Osteocyte (in vitro differentiated cells): ENCODE data around the gene TAF4. TPM values are rescaled to one million over a fixed set of nuclear protein-coding genes. Genes with fewer than 3 reads are reported as not detected.

Experiments used
- DNase-seq: peaks from one replicate; pipeline ENCODE4 v3.0.0; 2021; ENCODE audit warnings: mixed read lengths; ENCODE audit not compliant: unreplicated experiment; ENCODE audit errors: extremely low spot score
- H3K27ac Mint-ChIP-seq: one replicate; pipeline ENCODE4 v1.8.0; 2021; ENCODE audit warnings: mild to moderate bottlenecking, mixed read lengths; ENCODE audit not compliant: unreplicated experiment
- H3K27me3 Mint-ChIP-seq: one replicate; pipeline ENCODE4 v1.8.0; 2021; ENCODE audit warnings: mixed read lengths; ENCODE audit not compliant: unreplicated experiment
- H3K36me3 Mint-ChIP-seq: one replicate; pipeline ENCODE4 v1.8.0; 2021; ENCODE audit warnings: mixed read lengths; ENCODE audit not compliant: unreplicated experiment
- H3K4me1 Mint-ChIP-seq: one replicate; pipeline ENCODE4 v1.8.0; 2021; ENCODE audit warnings: mixed read lengths; ENCODE audit not compliant: unreplicated experiment
- H3K4me3 Mint-ChIP-seq: one replicate; pipeline ENCODE4 v1.8.0; 2021; ENCODE audit warnings: mild to moderate bottlenecking, moderate library complexity, mixed read lengths; ENCODE audit not compliant: unreplicated experiment
- H3K9me3 Mint-ChIP-seq: one replicate; pipeline ENCODE4 v1.8.0; 2021; ENCODE audit warnings: mixed read lengths; ENCODE audit not compliant: unreplicated experiment
- total RNA-seq: library from RNA; stranded (reverse); gene quantifications from 2 replicates; pipeline ENCODE4 v1.2.1, GENCODE V29; 2021
- TF ChIP-seq, protein P1 (sequence below): fragments of 200-600 bp; sonication (generic); IDR thresholded peaks from 2 replicates; pipeline ENCODE4 v1.5.0; 2021; ENCODE audit warnings: antibody characterized with exemption, mild to moderate bottlenecking, moderate library complexity

TAF4 gene
- total RNA-seq, 1 donor from 2014 or later, result 22.8 TPM

DNA sequence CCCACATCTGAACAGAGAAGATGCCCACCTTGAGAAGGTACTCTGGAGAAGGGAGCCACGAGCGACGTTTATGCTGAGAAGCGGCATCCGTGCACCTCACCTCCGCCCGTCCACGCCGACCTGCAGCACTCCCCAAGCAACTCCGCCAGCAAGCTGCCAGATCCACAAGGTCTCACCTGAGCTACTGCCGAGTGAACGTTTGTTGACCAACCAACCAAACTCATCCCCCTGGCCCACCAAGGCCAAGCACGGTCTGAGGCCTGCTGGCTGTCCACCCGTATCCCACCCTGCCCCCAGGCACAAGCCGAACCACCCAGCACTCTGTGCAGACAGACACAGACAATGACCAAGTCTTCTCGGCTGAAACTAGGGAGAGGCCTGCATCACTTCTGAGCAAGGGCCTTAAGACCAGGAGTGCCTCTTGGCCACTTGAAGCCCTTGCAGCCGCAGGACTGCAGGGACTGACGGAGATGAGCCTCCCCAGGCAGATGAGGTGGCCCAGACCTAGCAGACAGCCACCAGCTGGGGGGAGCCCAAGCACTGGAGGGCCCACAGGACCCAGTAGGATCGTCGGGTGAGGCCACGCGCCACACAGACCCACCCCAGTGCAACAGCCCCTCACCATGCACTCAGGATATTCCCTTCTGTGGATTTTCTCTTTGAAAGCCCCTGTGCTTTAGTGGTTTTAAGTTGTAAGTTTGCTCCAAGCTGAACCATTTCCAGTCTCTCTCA, 12.1 kb downstream of the TAF4 start:
- Mint-ChIP-seq H3K27ac (no peak overlapping the region), H3K9me3 (no peaks in the 10 kb centered on the region), H3K4me3 (no peak overlapping the region), H3K4me1 (peaks cover 13% of the 10 kb centered on the region), H3K27me3 (no peaks in the 10 kb centered on the region), H3K36me3 (no peaks in the 10 kb centered on the region)
- no peak for DNase-seq
- TF ChIP-seq, protein P1, sequence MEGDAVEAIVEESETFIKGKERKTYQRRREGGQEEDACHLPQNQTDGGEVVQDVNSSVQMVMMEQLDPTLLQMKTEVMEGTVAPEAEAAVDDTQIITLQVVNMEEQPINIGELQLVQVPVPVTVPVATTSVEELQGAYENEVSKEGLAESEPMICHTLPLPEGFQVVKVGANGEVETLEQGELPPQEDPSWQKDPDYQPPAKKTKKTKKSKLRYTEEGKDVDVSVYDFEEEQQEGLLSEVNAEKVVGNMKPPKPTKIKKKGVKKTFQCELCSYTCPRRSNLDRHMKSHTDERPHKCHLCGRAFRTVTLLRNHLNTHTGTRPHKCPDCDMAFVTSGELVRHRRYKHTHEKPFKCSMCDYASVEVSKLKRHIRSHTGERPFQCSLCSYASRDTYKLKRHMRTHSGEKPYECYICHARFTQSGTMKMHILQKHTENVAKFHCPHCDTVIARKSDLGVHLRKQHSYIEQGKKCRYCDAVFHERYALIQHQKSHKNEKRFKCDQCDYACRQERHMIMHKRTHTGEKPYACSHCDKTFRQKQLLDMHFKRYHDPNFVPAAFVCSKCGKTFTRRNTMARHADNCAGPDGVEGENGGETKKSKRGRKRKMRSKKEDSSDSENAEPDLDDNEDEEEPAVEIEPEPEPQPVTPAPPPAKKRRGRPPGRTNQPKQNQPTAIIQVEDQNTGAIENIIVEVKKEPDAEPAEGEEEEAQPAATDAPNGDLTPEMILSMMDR, result no peak

DNA sequence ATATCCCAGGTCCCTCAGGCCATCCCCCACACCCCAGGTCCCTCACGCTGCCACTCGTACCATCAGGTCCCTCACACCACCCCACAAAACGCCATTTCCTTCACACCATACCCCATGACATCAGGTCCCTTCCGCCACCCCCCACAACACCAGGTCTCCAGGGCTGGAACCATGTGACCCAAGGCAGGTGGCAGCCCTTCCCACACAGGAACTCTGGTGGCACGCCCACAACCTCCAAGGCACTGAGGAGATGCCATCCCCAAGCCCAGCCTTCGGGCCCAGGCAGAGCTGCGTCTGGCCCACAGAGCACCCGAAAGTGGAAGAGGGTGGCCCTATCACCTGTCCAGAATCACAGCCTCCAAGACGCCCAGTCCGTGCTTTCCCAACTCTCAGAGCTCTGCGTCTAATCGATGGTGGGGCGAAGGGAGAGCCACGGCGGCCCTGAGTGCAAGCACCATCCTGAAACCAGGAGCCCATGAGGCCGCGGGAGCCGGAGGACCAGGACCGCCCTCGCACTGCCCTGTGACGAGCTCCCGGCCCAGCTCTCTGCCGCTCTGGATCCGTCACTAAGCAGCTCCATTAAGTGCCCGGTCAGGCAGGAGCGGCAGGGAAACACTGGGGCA, 12.7 kb downstream of the TAF4 start:
- Mint-ChIP-seq H3K4me3 (no peak overlapping the region), H3K27ac (no peak overlapping the region), H3K27me3 (no peaks in the 10 kb centered on the region), H3K4me1 (peaks cover 13% of the 10 kb centered on the region), H3K9me3 (no peaks in the 10 kb centered on the region), H3K36me3 (no peaks in the 10 kb centered on the region)
- TF ChIP-seq, protein P1, result no peak
- DNase-seq, result no peak

DNA sequence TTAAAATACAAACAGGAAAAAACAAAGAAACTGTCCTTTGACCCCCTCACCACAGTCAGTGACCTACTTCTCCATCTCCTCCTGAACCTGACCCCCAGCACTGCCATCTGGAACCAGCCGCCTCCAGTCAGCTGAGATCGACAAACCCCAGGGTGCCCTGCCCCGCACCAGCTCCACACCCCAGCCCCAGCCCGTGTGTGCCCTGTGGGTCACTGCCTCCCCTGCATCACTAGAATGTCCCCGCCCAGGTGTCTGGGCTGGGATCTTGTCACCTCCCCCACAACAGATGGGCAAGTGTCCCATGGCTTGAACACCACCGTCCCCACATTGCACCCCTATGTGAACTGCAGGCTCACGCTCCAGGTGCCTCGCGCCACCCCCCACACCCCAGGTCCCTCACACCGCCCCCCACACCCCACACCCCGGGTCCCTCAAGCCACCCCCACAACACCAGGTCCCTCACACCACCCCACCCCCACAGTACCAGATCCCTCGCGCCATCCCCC, 13.3 kb downstream of the TAF4 start:
- no peak overlapping the region for H3K4me3 Mint-ChIP-seq
- no peaks in the 10 kb centered on the region for H3K36me3 Mint-ChIP-seq
- H3K27me3 Mint-ChIP-seq, result no peaks in the 10 kb centered on the region
- TF ChIP-seq, protein P1, result no peak
- H3K4me1 Mint-ChIP-seq, result peaks cover 13% of the 10 kb centered on the region
- no peak for DNase-seq
- H3K27ac Mint-ChIP-seq, result no peak overlapping the region
- no peaks in the 10 kb centered on the region for H3K9me3 Mint-ChIP-seq

DNA sequence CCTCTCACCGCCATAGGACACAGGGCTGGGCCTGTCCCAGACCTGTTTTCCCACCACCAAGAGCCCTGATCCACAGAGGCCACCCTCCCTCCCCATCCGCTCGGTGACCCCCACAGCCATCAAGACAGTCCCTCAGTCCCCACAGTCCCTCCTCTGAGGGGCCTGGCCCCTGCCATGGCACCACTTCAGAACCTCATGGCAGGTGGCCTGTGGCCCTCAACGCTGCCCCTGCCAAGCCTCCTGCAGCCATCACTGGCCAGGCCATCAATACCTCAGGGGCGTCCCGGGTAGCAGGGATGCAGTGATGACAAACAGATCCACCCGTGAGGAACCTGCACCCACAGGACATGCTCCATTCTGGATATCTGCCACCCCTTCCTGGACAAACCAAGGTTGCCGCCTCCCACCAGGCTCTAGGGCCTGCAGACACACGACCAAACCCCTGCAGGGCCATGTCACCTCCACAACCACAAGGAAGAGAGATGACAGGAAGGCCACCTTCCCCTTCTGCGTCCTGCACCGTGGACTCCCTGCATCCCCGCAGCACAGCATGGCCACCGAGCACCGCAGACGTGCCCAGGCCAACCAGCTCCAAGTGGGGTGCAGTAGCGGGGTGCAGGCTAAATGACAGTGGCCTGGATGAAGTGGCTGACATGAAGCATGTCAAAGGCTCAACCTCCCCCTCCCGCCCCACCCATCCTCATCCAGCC, 14.0 kb downstream of the TAF4 start:
- no peak for DNase-seq
- Mint-ChIP-seq H3K4me3 (no peak overlapping the region), H3K9me3 (no peaks in the 10 kb centered on the region), H3K27me3 (no peaks in the 10 kb centered on the region), H3K36me3 (no peaks in the 10 kb centered on the region), H3K27ac (no peak overlapping the region), H3K4me1 (peaks cover 13% of the 10 kb centered on the region)
- TF ChIP-seq, protein P1, result no peak

DNA sequence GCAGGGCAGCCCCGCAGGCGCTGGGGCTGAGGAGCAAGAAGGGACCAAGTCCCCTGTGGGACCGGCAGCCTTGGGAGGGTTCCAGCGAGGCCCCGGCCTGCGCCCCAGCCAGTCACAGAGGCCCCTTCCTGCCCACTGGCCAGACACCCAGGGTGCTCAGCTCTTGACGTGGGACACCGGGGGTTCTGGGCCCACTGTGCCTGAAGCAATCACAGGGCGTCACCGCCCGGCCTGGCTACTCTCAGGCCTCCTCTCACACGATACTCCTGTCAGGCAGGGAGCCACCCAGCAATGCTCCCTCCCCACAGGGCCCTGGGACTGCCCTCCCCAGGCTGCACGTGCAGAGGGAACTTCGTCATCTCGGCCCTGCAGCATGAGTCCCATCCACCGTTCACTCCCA, 14.5 kb downstream of the TAF4 start:
- H3K36me3 Mint-ChIP-seq, result no peaks in the 10 kb centered on the region
- H3K9me3 Mint-ChIP-seq, result no peaks in the 10 kb centered on the region
- TF ChIP-seq, protein P1, result no peak
- no peaks in the 10 kb centered on the region for H3K27me3 Mint-ChIP-seq
- H3K27ac Mint-ChIP-seq, result no peak overlapping the region
- DNase-seq, result no peak
- no peak overlapping the region for H3K4me3 Mint-ChIP-seq
- peaks cover 13% of the 10 kb centered on the region for H3K4me1 Mint-ChIP-seq
